HFF-Myc (cell line): ENCODE results near the gene RPL22.

Source experiments
- DNase-seq: peaks from one replicate; pipeline ENCODE4 v3.0.0-alpha.2; 2011; ENCODE audit warnings: low read depth; ENCODE audit errors: extremely low read depth
- H3K4me3 ChIP-seq: replicated peaks from 2 replicates; pipeline ENCODE4 v1.5.1; 2011; ENCODE audit warnings: low read depth, mild to moderate bottlenecking, control low read depth, low read length
- CTCF ChIP-seq: IDR thresholded peaks from 2 replicates; pipeline ENCODE4 v1.5.1; 2012; ENCODE audit warnings: mild to moderate bottlenecking, low read depth, low read length, control low read depth; ENCODE audit errors: missing control alignments

Gene RPL22

GRCh38 chr1:6140413-6140812, 59.0 kb downstream of the RPL22 start:
- no peak for TF ChIP-seq CTCF
- H3K4me3 ChIP-seq, result no peak overlapping the region
- no peak for DNase-seq

DNA sequence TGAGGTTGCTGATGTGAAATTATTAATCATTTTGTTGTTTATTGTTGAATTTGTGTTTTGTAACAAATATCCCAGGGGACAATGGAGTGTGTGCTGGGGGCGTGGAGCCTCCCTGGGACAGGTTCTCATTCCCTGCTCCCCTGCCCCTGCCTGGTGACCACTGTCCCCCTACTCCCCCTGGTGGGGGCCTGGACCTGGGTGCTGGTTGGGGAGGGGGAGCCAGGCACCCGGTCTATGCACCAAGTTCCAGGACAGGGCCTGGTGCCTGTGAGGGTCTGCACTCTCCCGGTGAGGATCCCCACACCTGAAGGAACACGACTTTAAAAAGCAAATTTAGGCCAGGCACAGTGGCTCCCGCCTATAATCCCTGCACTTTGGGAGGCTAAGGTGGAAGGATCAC, 61.6 kb downstream of the RPL22 start:
- no peak overlapping the region for H3K4me3 ChIP-seq
- DNase-seq, result no peak
- no peak for TF ChIP-seq CTCF

DNA sequence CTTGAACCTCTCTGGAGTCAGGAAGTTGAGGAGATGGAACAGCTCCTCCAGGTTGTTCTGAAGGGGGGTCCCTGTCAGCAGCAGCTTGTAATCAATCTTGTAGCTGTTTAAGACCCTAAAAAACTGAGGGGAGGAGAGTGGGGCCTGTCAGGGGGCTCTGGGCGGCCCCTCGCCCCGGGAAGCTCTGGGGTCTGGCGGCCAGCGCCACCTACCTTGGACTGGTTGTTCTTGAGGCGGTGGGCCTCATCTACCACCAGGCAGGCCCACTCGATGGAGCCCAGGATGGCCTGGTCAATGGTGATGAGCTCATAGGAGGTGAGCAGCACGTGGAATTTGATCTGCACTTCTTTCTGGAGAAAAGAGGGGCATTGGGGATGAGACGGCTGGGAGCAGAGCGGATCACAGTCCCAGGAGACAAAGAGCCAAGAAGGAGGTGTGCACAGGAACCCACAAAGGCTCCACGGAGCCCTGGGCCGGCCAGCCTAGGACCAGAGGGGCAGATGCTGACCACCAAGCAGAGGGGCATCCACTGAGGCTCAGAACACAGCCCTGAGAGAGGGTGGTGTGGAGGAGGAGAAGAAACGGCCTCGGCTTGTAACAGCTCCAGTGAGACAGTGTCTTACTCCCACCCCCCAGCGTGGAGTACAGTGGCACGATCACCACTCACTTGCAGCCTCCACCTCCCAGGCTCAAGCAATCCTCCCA, 62.7 kb downstream of the RPL22 start:
- DNase-seq, result no peak
- H3K4me3 ChIP-seq, result no peak overlapping the region
- no peak for TF ChIP-seq CTCF
